ENCODE data around the gene ECEL1. TPM values are rescaled to one million over a fixed set of nuclear protein-coding genes. Genes with fewer than 3 reads are reported as not detected.
"Not testable (repeated sequence)": the region's sequence is repeated elsewhere in the genome, so short reads cannot be mapped to it uniquely, and the experiment has no call there.

Gene ECEL1
- total and polyA plus RNA-seq, 5 donors from 2014 or later = not detected

- Mint-ChIP-seq H3K9me3 (no peaks in the 10 kb centered on the region), H3K27me3 (peaks cover 6% of the 10 kb centered on the region), H3K4me1 (no peaks in the 10 kb centered on the region), H3K27ac (no peak overlapping the region), H3K4me3 (no peak overlapping the region), H3K36me3 (no peaks in the 10 kb centered on the region)
- Histone ChIP-seq H3K9me3 (ENCODE audit: control insufficient read depth in 2 of 2, low read length in 2 of 2) (no peaks in the 10 kb centered on the region), H3K27me3 (ENCODE audit: control insufficient read depth, insufficient read depth, low read length) (no peaks in the 10 kb centered on the region), H3K4me1 (ENCODE audit: control insufficient read depth, insufficient read depth, low read length, poor library complexity, severe bottlenecking) (no peaks in the 10 kb centered on the region), H3K36me3 (ENCODE audit: control insufficient read depth, insufficient read depth, low read length) (no peaks in the 10 kb centered on the region), H3K27ac (ENCODE audit: insufficient read depth, low read length, poor library complexity, severe bottlenecking) (no peak overlapping the region), H3K4me3 (ENCODE audit: low read depth, low read length) (no peak overlapping the region)
- ATAC-seq (ENCODE audit: low read depth in 2 of 2) (no peak), DNase-seq (no peak)
Observed at GRCh38 chr2:232456296-232457120, 31.1 kb downstream of the ECEL1 start.

GRCh38 chr2:232455426-232456255, 32.0 kb downstream of the ECEL1 start, which contains the start of gene ALPI:
Gene ALPI, plus strand, starts transcription at chr2:232456153. Its CDS starts 47 bp downstream, at chr2:232456200.
- H3K9me3 Mint-ChIP-seq = no peaks in the 10 kb centered on the region
- ATAC-seq (ENCODE audit: low read depth in 2 of 2) (no peak), DNase-seq (no peak)
- Histone ChIP-seq H3K9me3 (ENCODE audit: control insufficient read depth in 2 of 2, low read length in 2 of 2) (no peaks in the 10 kb centered on the region), H3K27me3 (ENCODE audit: control insufficient read depth, insufficient read depth, low read length) (no peaks in the 10 kb centered on the region), H3K4me3 (ENCODE audit: low read depth, low read length) (no peak within 1 kb of the TSS), H3K4me1 (ENCODE audit: control insufficient read depth, insufficient read depth, low read length, poor library complexity, severe bottlenecking) (no peaks in the 10 kb centered on the region), H3K27ac (ENCODE audit: insufficient read depth, low read length, poor library complexity, severe bottlenecking) (no peak within 1 kb of the TSS), H3K36me3 (ENCODE audit: control insufficient read depth, insufficient read depth, low read length) (no peaks in the 10 kb centered on the region)
- H3K4me3 Mint-ChIP-seq = no peak within 1 kb of the TSS
- no peaks in the 10 kb centered on the region for H3K4me1 Mint-ChIP-seq
- H3K36me3 Mint-ChIP-seq = no peaks in the 10 kb centered on the region
- no peak within 1 kb of the TSS for H3K27ac Mint-ChIP-seq
- peaks cover 6% of the 10 kb centered on the region for H3K27me3 Mint-ChIP-seq

- no peaks in the 10 kb centered on the region for H3K36me3 ChIP-seq (ENCODE audit: control insufficient read depth, insufficient read depth, low read length)
- Mint-ChIP-seq H3K36me3 (no peaks in the 10 kb centered on the region), H3K4me3 (no peak overlapping the region), H3K27me3 (peaks cover 9% of the 10 kb centered on the region), H3K4me1 (no peaks in the 10 kb centered on the region), H3K9me3 (no peaks in the 10 kb centered on the region), H3K27ac (no peak overlapping the region)
- no peak for ATAC-seq (ENCODE audit: low read depth in 2 of 2)
- H3K27me3 ChIP-seq (ENCODE audit: control insufficient read depth, insufficient read depth, low read length) = no peaks in the 10 kb centered on the region
- H3K27ac ChIP-seq (ENCODE audit: insufficient read depth, low read length, poor library complexity, severe bottlenecking) = no peak overlapping the region
- no peak for DNase-seq
- H3K9me3 ChIP-seq (ENCODE audit: control insufficient read depth in 2 of 2, low read length in 2 of 2) = no peaks in the 10 kb centered on the region
- H3K4me1 ChIP-seq (ENCODE audit: control insufficient read depth, insufficient read depth, low read length, poor library complexity, severe bottlenecking) = no peaks in the 10 kb centered on the region
- no peak overlapping the region for H3K4me3 ChIP-seq (ENCODE audit: low read depth, low read length)
Observed at GRCh38 chr2:232454630-232455029, 33.0 kb downstream of the ECEL1 start.

- H3K4me3 Mint-ChIP-seq; H3K36me3 ChIP-seq (ENCODE audit: control insufficient read depth, insufficient read depth, low read length); H3K9me3 Mint-ChIP-seq; H3K9me3 ChIP-seq (ENCODE audit: control insufficient read depth in 2 of 2, low read length in 2 of 2); H3K27ac Mint-ChIP-seq; H3K36me3 Mint-ChIP-seq; H3K4me1 ChIP-seq (ENCODE audit: control insufficient read depth, insufficient read depth, low read length, poor library complexity, severe bottlenecking); ATAC-seq (ENCODE audit: low read depth in 2 of 2); H3K4me3 ChIP-seq (ENCODE audit: low read depth, low read length); H3K27me3 ChIP-seq (ENCODE audit: control insufficient read depth, insufficient read depth, low read length); H3K27me3 Mint-ChIP-seq; H3K4me1 Mint-ChIP-seq; DNase-seq; H3K27ac ChIP-seq (ENCODE audit: insufficient read depth, low read length, poor library complexity, severe bottlenecking): not testable (repeated sequence)
Observed at GRCh38 chr2:232451645-232452044, 36.0 kb downstream of the ECEL1 start.

GRCh38 chr2:232449964-232450363, 37.7 kb downstream of the ECEL1 start:
- peaks cover 0 to 1% (median 0%) of the 10 kb centered on the region in 7 donors for H3K9me3 Mint-ChIP-seq
- H3K4me1 ChIP-seq (ENCODE audit: control insufficient read depth, insufficient read depth, low read length, poor library complexity, severe bottlenecking) = no peaks in the 10 kb centered on the region
- no peaks in the 10 kb centered on the region for H3K9me3 ChIP-seq (ENCODE audit: control insufficient read depth in 2 of 2, low read length in 2 of 2)
- no peak overlapping the region for H3K27ac ChIP-seq (ENCODE audit: insufficient read depth, low read length, poor library complexity, severe bottlenecking)
- no peaks in the 10 kb centered on the region for H3K27me3 ChIP-seq (ENCODE audit: control insufficient read depth, insufficient read depth, low read length)
- no peak overlapping the region for H3K4me3 Mint-ChIP-seq
- ATAC-seq (ENCODE audit: low read depth in 2 of 2) = peak in 1 of 2 donors; percentile 20
- H3K36me3 Mint-ChIP-seq = no peaks in the 10 kb centered on the region
- no peak overlapping the region for H3K4me3 ChIP-seq (ENCODE audit: low read depth, low read length)
- no peaks in the 10 kb centered on the region for H3K4me1 Mint-ChIP-seq
- peaks cover 9% of the 10 kb centered on the region for H3K27me3 Mint-ChIP-seq
- DNase-seq = no peak
- H3K27ac Mint-ChIP-seq = no peak overlapping the region
- H3K36me3 ChIP-seq (ENCODE audit: control insufficient read depth, insufficient read depth, low read length) = no peaks in the 10 kb centered on the region

- no peak for ATAC-seq (ENCODE audit: low read depth in 2 of 2)
Observed at GRCh38 chr2:232448304-232448690, 39.3 kb downstream of the ECEL1 start.

GRCh38 chr2:232447638-232448303, 39.9 kb downstream of the ECEL1 start:
- Histone ChIP-seq H3K27me3 (ENCODE audit: control insufficient read depth, insufficient read depth, low read length) (no peaks in the 10 kb centered on the region), H3K4me1 (ENCODE audit: control insufficient read depth, insufficient read depth, low read length, poor library complexity, severe bottlenecking) (no peaks in the 10 kb centered on the region), H3K4me3 (ENCODE audit: low read depth, low read length) (no peak overlapping the region), H3K9me3 (ENCODE audit: control insufficient read depth in 2 of 2, low read length in 2 of 2) (no peaks in the 10 kb centered on the region), H3K27ac (ENCODE audit: insufficient read depth, low read length, poor library complexity, severe bottlenecking) (no peak overlapping the region), H3K36me3 (ENCODE audit: control insufficient read depth, insufficient read depth, low read length) (no peaks in the 10 kb centered on the region)
- H3K9me3 Mint-ChIP-seq = peaks cover 0 to 1% (median 0%) of the 10 kb centered on the region in 7 donors
- peaks cover 4% of the 10 kb centered on the region for H3K27me3 Mint-ChIP-seq
- no peaks in the 10 kb centered on the region for H3K4me1 Mint-ChIP-seq
- no peak for DNase-seq
- H3K36me3 Mint-ChIP-seq = no peaks in the 10 kb centered on the region
- no peak overlapping the region for H3K27ac Mint-ChIP-seq
- no peak overlapping the region for H3K4me3 Mint-ChIP-seq
- ATAC-seq (ENCODE audit: low read depth in 2 of 2) = no peak

More at GRCh38 chr2:232448304-232448690, 39.3 kb downstream of the ECEL1 start:
- H3K27ac ChIP-seq (ENCODE audit: insufficient read depth, low read length, poor library complexity, severe bottlenecking) = no peak overlapping the region
- no peaks in the 10 kb centered on the region for H3K36me3 ChIP-seq (ENCODE audit: control insufficient read depth, insufficient read depth, low read length)
- Mint-ChIP-seq H3K4me3 (no peak overlapping the region), H3K9me3 (peaks cover 0 to 1% (median 0%) of the 10 kb centered on the region in 7 donors), H3K36me3 (no peaks in the 10 kb centered on the region), H3K4me1 (no peaks in the 10 kb centered on the region), H3K27ac (no peak overlapping the region), H3K27me3 (peaks cover 6% of the 10 kb centered on the region)
- no peak overlapping the region for H3K4me3 ChIP-seq (ENCODE audit: low read depth, low read length)
- no peaks in the 10 kb centered on the region for H3K4me1 ChIP-seq (ENCODE audit: control insufficient read depth, insufficient read depth, low read length, poor library complexity, severe bottlenecking)
- H3K9me3 ChIP-seq (ENCODE audit: control insufficient read depth in 2 of 2, low read length in 2 of 2) = no peaks in the 10 kb centered on the region
- no peaks in the 10 kb centered on the region for H3K27me3 ChIP-seq (ENCODE audit: control insufficient read depth, insufficient read depth, low read length)
- DNase-seq = no peak

All from CD4-positive, CD25-positive, alpha-beta regulatory T cell (primary cell).